DOHH2 (cell line): Measurements from ENCODE around the gene HOXA6.
A peak's percentile ranks its signal among the peaks of the same experiment; 100 is the strongest.

Source experiments
- H3F3A ChIP-seq: fragments of 200-600 bp; sonication (generic), shearing (Covaris generic); 2 replicates; pipeline ENCODE4 v1.6.0; 2016; ENCODE audit warnings: antibody characterized with exemption, mild to moderate bottlenecking; ENCODE audit not compliant: control insufficient read depth, insufficient read depth
- H3K27ac ChIP-seq: fragments of 200-600 bp; sonication (generic); 2 replicates; pipeline ENCODE4 v1.5.1; 2014; ENCODE audit warnings: low read depth, mild to moderate bottlenecking, low read length, moderate library complexity
- H3K27me3 ChIP-seq: fragments of 200-600 bp; sonication (generic); 2 replicates; pipeline ENCODE4 v1.6.1; 2014; ENCODE audit warnings: mild to moderate bottlenecking, low read length, mixed read lengths; ENCODE audit not compliant: control insufficient read depth
- H3K36me3 ChIP-seq: fragments of 200-600 bp; sonication (generic); 2 replicates; pipeline ENCODE4 v1.6.1; 2014; ENCODE audit warnings: mild to moderate bottlenecking, low read length, moderate library complexity, mixed read lengths; ENCODE audit not compliant: control insufficient read depth
- H3K4me1 ChIP-seq: fragments of 200-600 bp; sonication (generic); 2 replicates; pipeline ENCODE4 v1.6.1; 2014; ENCODE audit warnings: mild to moderate bottlenecking, low read length, mixed read lengths; ENCODE audit not compliant: control insufficient read depth
- H3K4me2 ChIP-seq: fragments of 200-600 bp; sonication (generic); 2 replicates; pipeline ENCODE4 v1.6.0; 2014; ENCODE audit warnings: mild to moderate bottlenecking, low read length, moderate library complexity
- H3K4me3 ChIP-seq: fragments of 200-600 bp; sonication (generic); 2 replicates; pipeline ENCODE4 v1.5.1; 2014; ENCODE audit warnings: mild to moderate bottlenecking, low read length, mixed read lengths
- H3K79me2 ChIP-seq: fragments of 200-600 bp; sonication (generic); 2 replicates; pipeline ENCODE4 v1.6.1; 2014; ENCODE audit warnings: mild to moderate bottlenecking, low read length, mixed read lengths; ENCODE audit not compliant: control insufficient read depth
- H3K9me2 ChIP-seq: fragments of 200-600 bp; sonication (generic); replicated peaks from 2 replicates; pipeline ENCODE4 v1.6.1; 2014; ENCODE audit warnings: mild to moderate bottlenecking, low read length, mixed read lengths; ENCODE audit not compliant: control insufficient read depth
- H3K9me3 ChIP-seq: fragments of 200-600 bp; sonication (generic); 2 replicates; pipeline ENCODE4 v1.6.1; 2014; ENCODE audit warnings: antibody characterized with exemption, low read length, mixed read lengths; ENCODE audit not compliant: control insufficient read depth, insufficient read depth
- H4K20me1 ChIP-seq: fragments of 200-600 bp; sonication (generic); 2 replicates; pipeline ENCODE4 v1.6.0; 2014; ENCODE audit warnings: low read depth, mild to moderate bottlenecking, antibody characterized with exemption, low read length, moderate library complexity; ENCODE audit not compliant: control insufficient read depth, insufficient read depth
- CTCF ChIP-seq: fragments of 200-600 bp; sonication (generic); IDR thresholded peaks from one replicate; pipeline ENCODE4 v1.5.1; 2014; ENCODE audit warnings: antibody characterized with exemption, mild to moderate bottlenecking, low read depth, low read length; ENCODE audit not compliant: poor library complexity, severe bottlenecking
- EZH2phosphoT487 ChIP-seq: fragments of 200-600 bp; sonication (generic); IDR thresholded peaks from 2 replicates; pipeline ENCODE4 v1.6.1; 2017; ENCODE audit warnings: borderline replicate concordance, mild to moderate bottlenecking, antibody characterized with exemption, low read length, moderate library complexity, mixed read lengths

HOXA6 gene

GRCh38 chr7:27166531-27167505 is 19.2 kb upstream of the HOXA6 start:
- Histone ChIP-seq H3K36me3 (no peaks in the 10 kb centered on the region), H3F3A (peaks cover 10% of the 10 kb centered on the region), H3K9me3 (no peaks in the 10 kb centered on the region), H4K20me1 (peaks cover 5% of the 10 kb centered on the region; the same call in 1 of the 2 replicates), H3K9me2 (no peaks in the 10 kb centered on the region), H3K4me1 (no peaks in the 10 kb centered on the region; the same call in 1 of the 2 replicates), H3K27me3 (peaks cover 77% of the 10 kb centered on the region), H3K79me2 (no peaks in the 10 kb centered on the region), H3K4me3 (no peak overlapping the region), H3K4me2 (no peak overlapping the region), H3K27ac (no peak overlapping the region)
- TF ChIP-seq CTCF (no peak), EZH2phosphoT487 (no peak)

- Histone ChIP-seq H3K36me3 (no peaks in the 10 kb centered on the region), H3K4me1 (peaks cover 7% of the 10 kb centered on the region), H3K9me2 (no peaks in the 10 kb centered on the region), H3F3A (peaks cover 7% of the 10 kb centered on the region), H4K20me1 (peaks cover 5% of the 10 kb centered on the region; the same call in 1 of the 2 replicates), H3K79me2 (no peaks in the 10 kb centered on the region), H3K9me3 (no peaks in the 10 kb centered on the region), H3K27me3 (peaks cover 71% of the 10 kb centered on the region), H3K27ac (no peak overlapping the region), H3K4me2 (no peak overlapping the region), H3K4me3 (no peak overlapping the region)
- TF ChIP-seq CTCF (no peak), EZH2phosphoT487 (no peak)
Measured at GRCh38 chr7:27165996-27166530, 18.5 kb upstream of the HOXA6 start.

GRCh38 chr7:27165089-27165995 is 17.8 kb upstream of the HOXA6 start, which contains the start of gene HOXA9:
Gene HOXA9, minus strand, starts transcription at chr7:27165537. Its CDS starts 80 bp downstream, at chr7:27165457.
- Histone ChIP-seq H3K79me2 (no peaks in the 10 kb centered on the region), H3K4me1 (peaks cover 11% of the 10 kb centered on the region), H3F3A (peaks cover 2% of the 10 kb centered on the region), H3K27ac (no peak within 1 kb of the TSS), H3K9me2 (no peaks in the 10 kb centered on the region), H3K4me2 (peak within 1 kb of the TSS; percentile 28; the same call in 1 of the 2 replicates), H3K36me3 (no peaks in the 10 kb centered on the region), H3K27me3 (peaks cover 65% of the 10 kb centered on the region), H3K9me3 (no peaks in the 10 kb centered on the region), H3K4me3 (no peak within 1 kb of the TSS), H4K20me1 (0 out of 2 replicates have a peak, but pooled peaks cover 3% of the 10 kb centered on the region)
- TF ChIP-seq CTCF (no peak), EZH2phosphoT487 (no peak)
